Myocyte (in vitro differentiated cells): Measurements from ENCODE around the gene TBC1D1. TPM values are rescaled to one million over a fixed set of nuclear protein-coding genes. Genes with fewer than 3 reads are reported as not detected.

Experiments used
- DNase-seq: peaks from one replicate; pipeline ENCODE4 v3.0.0-alpha.2; 2012; ENCODE audit warnings: low read depth
- total RNA-seq: library from RNA; depleted of rRNA; stranded (reverse); fragments of >200 nt; gene quantifications from 2 replicates; pipeline ENCODE4 v1.2.3, GENCODE V29; 2014

Gene TBC1D1
- total RNA-seq, 1 donor from 2014 or later = 194 TPM

- no peak for DNase-seq
These were observed 98.7 kb downstream of the TBC1D1 start for GRCh38 chr4:37989398-37990260.

DNA sequence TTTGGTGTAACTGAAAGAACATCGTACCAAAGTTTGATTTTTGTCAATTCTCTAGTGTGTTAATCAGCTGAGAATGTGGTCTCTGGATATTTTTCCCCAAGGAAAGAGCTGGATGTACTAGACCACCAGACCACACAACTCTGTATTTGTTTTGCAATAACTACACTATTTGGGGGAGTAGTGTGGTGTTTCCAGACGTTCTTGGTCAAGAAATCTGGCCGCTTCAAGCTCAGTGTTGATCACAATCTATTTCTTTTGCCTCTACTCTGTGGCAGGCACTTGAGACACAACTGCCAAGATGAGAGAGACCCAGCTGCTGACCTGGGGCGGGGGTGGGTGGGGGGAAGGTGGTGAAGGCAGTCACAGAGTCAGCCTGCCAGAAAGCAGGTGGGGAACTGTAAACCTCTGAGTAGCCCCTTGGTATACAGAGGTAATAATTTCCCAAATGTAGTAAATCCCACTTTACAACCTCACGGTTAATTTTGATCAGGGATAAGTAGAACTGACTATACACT, 99.9 kb downstream of the TBC1D1 start:
- no peak for DNase-seq

DNA sequence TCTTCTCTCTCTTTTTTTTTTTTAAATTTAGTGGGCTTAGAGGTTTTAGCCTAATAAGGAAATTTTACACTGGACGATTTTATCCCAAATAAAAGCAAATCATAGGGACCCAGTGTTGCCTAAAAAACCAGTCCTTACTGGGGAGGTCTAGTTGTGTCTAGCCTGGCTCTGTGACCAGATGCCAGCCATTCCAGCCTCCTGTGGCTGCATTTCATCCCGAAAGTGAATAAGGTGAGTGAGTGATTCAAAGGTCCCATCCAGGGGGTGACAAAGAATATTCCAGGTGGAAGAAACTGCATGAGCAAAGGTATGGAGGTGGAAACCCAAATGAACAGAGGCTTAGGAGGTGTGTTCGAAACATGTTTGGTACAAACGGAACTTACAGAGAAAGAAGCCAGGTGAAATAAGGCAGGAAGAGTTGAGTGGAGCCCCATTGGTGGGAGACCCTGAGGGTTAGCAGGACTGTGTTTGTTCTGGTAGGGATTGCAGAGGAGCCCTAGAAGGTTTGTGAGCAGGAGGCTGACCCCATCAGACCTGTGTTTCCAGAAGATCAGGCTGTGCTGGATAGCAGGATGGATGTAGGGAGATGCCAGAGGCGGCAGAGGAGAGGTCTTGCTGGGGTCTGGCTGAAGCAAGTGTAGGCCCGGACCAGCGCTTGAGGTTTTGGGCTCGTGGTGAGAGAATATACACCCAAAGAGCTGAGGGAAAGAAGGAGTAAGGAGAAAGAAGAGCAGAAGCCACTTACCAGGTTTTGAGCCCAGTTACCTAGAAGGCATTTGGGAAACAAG, 100.9 kb downstream of the TBC1D1 start:
- DNase-seq = no peak

GRCh38 chr4:37993806-37994205, 102.9 kb downstream of the TBC1D1 start:
- DNase-seq = no peak

- no peak for DNase-seq
These were observed 103.7 kb downstream of the TBC1D1 start for GRCh38 chr4:37994569-37994968.

DNA sequence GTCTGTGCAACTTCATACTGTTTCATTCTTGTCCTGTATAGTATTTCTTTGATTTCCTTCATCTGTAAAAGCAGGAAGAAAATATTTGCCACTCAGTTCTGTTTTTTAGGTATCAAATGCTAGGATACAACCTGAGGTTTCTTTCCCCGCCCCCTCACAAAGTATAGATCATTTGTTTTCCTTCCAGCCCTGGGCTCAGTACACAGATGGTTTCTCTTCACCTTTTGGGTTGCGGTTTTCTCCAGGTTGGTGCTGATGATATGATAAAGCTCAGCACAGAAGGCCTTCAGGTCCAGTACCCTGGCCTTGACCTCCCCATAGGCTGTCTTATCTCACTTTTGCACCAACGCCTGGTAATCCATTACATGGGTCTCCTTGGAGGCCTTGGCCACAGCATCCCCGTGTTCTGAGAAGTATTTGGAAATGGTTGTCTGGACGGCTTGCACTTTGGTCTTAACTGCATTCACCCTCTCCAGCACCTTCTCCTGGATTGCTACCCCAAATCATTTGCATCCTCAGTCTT, 104.5 kb downstream of the TBC1D1 start:
- DNase-seq = no peak

DNA sequence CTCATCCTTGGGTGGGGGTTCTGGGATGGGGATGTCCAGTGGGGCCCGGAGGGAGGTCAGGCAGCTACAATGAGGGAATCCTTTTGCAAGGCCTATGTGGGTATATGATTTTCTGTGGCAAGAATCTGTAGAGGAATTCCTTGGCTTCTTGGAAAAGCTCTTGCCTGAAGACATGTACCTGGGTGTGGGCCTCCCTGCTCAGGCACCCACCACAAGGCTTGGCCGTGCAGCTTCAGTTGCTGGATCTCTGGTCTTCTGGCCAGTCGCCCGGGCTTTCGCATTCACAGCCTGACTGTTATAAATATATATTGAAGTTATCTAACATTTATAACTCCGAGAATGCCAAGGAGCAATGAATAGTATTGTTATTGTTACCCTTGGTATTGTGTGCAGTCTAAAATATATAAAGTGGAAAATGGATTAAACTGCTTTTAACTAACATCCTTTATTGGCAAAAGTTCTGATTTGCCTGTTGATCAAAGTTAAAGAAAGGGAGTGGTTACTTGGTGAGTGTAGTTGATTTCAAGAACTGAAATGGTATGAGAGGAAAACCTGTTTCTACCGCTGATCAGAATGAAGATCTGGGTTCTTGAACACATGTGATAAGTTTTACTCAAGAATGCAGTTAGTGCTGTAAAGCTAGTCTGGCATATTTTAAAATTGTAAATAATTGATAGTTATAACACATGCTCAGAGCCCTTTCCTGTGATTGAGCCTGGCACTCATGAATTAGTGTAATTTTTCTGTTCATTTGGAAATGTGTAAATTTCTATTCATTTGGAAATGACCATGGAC, 105.3 kb downstream of the TBC1D1 start:
- no peak for DNase-seq

- DNase-seq = peak; percentile 87
These were observed 107.3 kb downstream of the TBC1D1 start for GRCh38 chr4:37998226-37998625.

- DNase-seq = no peak
These were observed 108.3 kb downstream of the TBC1D1 start for GRCh38 chr4:37999000-37999716.

- DNase-seq = no peak
These were observed 109.1 kb downstream of the TBC1D1 start for GRCh38 chr4:37999965-38000364.

GRCh38 chr4:38001927-38002326, 111.0 kb downstream of the TBC1D1 start:
- DNase-seq = no peak

DNA sequence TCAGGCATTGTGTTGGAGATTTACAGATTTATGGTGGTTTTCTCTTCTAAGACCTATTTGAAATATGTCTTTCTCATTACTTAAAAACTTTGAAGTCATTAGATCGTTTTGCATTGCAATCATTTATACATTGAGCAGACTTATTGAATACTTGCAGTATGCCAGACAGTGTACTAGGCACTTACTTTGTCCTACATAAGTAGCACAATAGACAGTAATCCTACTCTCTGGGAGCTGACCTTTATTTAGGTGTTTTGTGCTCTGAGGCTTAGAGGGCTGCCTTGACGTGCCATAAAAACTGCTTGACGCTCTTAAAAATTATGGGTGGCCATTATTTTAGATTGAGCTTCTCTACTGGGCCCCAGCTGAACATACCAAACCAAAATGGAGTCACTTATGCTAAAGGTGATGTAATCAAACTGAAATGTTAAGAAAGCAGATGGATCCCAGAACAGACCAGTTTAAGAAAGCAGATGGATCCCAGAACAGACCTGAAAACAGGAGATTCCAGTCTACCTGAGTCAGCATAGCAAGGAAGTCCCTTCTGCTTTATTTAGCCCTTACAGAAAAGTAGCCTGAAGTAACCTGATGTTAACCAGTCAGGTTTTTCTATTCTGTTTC, 111.7 kb downstream of the TBC1D1 start:
- no peak for DNase-seq

DNA sequence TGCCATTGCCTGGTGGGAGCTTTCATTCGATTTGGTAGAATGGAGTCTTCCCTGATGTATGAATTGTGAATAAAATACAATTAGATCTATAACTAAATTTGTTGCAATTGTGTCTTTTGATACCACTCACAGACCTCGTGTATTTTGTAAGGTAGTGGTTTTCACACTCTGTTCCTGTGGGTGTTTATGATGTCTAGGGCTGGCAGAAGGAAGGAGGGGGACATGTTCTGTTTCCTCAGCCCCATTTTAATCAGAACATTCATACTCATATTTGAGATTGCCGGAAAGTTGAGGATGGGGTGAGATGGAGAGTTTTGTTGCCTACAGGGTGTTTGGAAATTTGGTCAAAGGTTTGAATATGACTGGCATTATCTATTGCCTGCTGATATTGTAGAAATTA, 112.2 kb downstream of the TBC1D1 start:
- no peak for DNase-seq

- no peak for DNase-seq
These were observed 112.7 kb downstream of the TBC1D1 start for GRCh38 chr4:38003628-38004027.

DNA sequence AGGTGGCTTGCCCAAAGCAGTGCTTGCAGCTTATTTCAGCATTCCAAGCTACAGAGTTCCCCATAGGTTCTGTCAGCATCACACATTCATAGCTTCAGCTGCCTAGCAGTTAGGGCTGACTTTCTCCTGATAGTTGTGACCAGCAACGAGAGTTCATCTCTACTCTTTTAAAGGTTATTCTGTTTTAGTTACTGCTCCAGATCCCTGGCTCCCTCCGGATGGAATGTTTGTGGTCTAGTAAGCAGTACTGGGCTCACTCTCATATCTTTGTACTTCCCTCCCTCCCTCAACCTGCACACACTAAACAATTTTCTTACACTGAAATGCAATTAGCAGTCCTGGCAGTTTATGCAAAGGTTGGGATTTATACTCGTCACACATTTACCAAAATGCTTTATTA, 113.2 kb downstream of the TBC1D1 start:
- peak; percentile 47 for DNase-seq

- DNase-seq = no peak
These were observed 114.0 kb downstream of the TBC1D1 start for GRCh38 chr4:38004887-38005286.

DNA sequence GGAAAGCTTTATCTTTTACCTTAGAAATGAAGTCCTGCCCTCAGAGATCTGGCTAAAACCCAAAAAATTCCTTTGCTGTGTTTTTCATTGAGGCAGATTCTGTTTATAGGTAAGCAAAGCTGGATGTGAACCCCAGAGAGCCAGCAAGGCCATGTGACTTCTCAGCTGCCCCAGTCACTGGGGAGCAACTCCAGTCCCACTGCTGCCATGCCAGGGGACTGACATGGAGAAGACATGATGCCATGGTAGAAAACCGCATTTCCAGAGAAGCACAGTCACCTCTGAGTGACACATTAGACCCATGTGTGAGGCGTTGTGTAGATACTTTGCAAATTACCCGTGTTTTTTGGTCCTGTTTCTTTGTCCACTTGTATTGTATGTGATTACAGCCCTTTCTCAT, 114.8 kb downstream of the TBC1D1 start:
- DNase-seq = peak; percentile 38

DNA sequence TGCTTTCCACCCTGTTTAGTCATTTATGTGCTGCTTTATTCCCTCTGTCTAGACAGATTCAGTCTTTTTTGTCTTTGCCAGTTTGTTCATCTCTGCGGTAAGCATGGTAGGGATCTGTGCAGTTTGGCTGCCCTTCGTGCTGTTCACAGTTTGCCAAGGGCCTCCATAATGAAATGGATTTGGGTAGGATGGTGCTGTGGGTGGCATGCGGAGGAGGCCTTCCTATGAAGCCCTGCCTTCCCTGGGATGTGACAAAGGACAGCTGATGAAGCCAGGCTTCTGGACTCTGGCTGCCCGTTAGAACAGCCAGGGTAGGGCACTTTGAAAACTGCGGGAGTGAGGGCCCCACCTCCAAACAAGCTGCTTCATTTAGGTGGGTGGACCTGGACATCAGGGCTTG, 116.8 kb downstream of the TBC1D1 start:
- DNase-seq = no peak

- DNase-seq = no peak
These were observed 117.7 kb downstream of the TBC1D1 start for GRCh38 chr4:38008571-38009021.

GRCh38 chr4:38009421-38009820, 118.5 kb downstream of the TBC1D1 start:
- no peak for DNase-seq
